OCI-LY7 (cell line): ENCODE results near the gene FADS6. TPM values are rescaled to one million over a fixed set of nuclear protein-coding genes. Genes with fewer than 3 reads are reported as not detected.

Experiments
- BruUV-seq: library from RNA; stranded (reverse); fragments of 400-500 nt; replicated peaks from 2 replicates; lab custom pipeline; 2021; lab: Mats Ljungman, UMichigan
- CTCF ChIA-PET: fragments of 300-600 bp; sonication (Branson Sonifier 250); formaldehyde crosslinking; loops from one replicate; lab custom pipeline; 2022; ENCODE audit warnings: antibody characterized with exemption; ENCODE audit not compliant: unreplicated experiment; lab: Charles Lee
- POLR2A ChIA-PET: fragments of 300-600 bp; sonication (Branson Sonifier 250); formaldehyde crosslinking; loops from one replicate; lab custom pipeline; 2022; ENCODE audit warnings: antibody characterized with exemption; lab: Charles Lee
- DNase-seq: peaks from one replicate; pipeline ENCODE4 v3.0.0-alpha.2; 2015; ENCODE audit warnings: low spot score
- H2AFZ ChIP-seq: fragments of 200-600 bp; sonication (generic), shearing (Covaris generic); 2 replicates; pipeline ENCODE4 v1.6.1; 2014; ENCODE audit warnings: mild to moderate bottlenecking, antibody characterized with exemption, low read length, moderate library complexity
- H3K27ac ChIP-seq: fragments of 200-600 bp; sonication (generic); 2 replicates; pipeline ENCODE4 v1.5.1; 2014; ENCODE audit warnings: mixed run types, low read depth, mild to moderate bottlenecking, moderate library complexity, low read length, inconsistent platforms; ENCODE audit not compliant: poor library complexity, severe bottlenecking
- H3K36me3 ChIP-seq: fragments of 200-600 bp; sonication (generic); 2 replicates; pipeline ENCODE4 v1.6.1; 2014; ENCODE audit warnings: mild to moderate bottlenecking, antibody characterized with exemption, low read length, moderate library complexity, mixed read lengths; ENCODE audit not compliant: insufficient read depth
- H3K4me1 ChIP-seq: fragments of 200-600 bp; sonication (generic); 2 replicates; pipeline ENCODE4 v1.5.1; 2014; ENCODE audit warnings: mild to moderate bottlenecking, low read length; ENCODE audit not compliant: insufficient read depth, poor library complexity, severe bottlenecking
- H3K4me2 ChIP-seq: fragments of 200-600 bp; sonication (generic); 2 replicates; pipeline ENCODE4 v1.6.1; 2014; ENCODE audit warnings: mild to moderate bottlenecking, low read length
- H3K4me3 ChIP-seq: fragments of 200-600 bp; sonication (generic); 2 replicates; pipeline ENCODE4 v1.5.1; 2014; ENCODE audit warnings: mild to moderate bottlenecking, low read depth, low read length; ENCODE audit not compliant: poor library complexity, severe bottlenecking
- H3K79me2 ChIP-seq: fragments of 200-600 bp; sonication (generic); 2 replicates; pipeline ENCODE4 v1.6.1; 2016; ENCODE audit warnings: low read depth, mild to moderate bottlenecking, low read length, moderate library complexity, mixed read lengths; ENCODE audit not compliant: insufficient read depth
- H3K9me2 ChIP-seq: fragments of 200-600 bp; sonication (generic); 2 replicates; pipeline ENCODE4 v1.6.1; 2016; ENCODE audit warnings: mild to moderate bottlenecking, low read length, mixed read lengths; ENCODE audit not compliant: insufficient read depth
- H3K9me3 ChIP-seq: fragments of 200-600 bp; sonication (generic); 2 replicates; pipeline ENCODE4 v1.6.1; 2014; ENCODE audit warnings: mild to moderate bottlenecking, mixed run types, low read length, mixed read lengths
- H4K20me1 ChIP-seq: fragments of 200-600 bp; sonication (generic); 2 replicates; pipeline ENCODE4 v1.6.1; 2014; ENCODE audit warnings: mild to moderate bottlenecking, antibody characterized with exemption, low read length, moderate library complexity, mixed read lengths; ENCODE audit not compliant: insufficient read depth
- CTCF ChIP-seq: fragments of 200-600 bp; sonication (generic); conservative IDR thresholded peaks from 2 replicates; pipeline ENCODE4 v1.5.1; 2014; ENCODE audit warnings: mild to moderate bottlenecking, antibody characterized with exemption, low read length, moderate library complexity, mixed read lengths
- EZH2phosphoT487 ChIP-seq: fragments of 200-600 bp; sonication (generic); IDR thresholded peaks from 2 replicates; pipeline ENCODE4 v1.6.1; 2018; ENCODE audit warnings: low read depth, borderline replicate concordance, mild to moderate bottlenecking, mixed run types, antibody characterized with exemption, low read length, moderate library complexity, mixed read lengths
- intact Hi-C: fragments of 100-400 bp; cut with micrococcal nuclease; formaldehyde crosslinking; loops from one replicate; pipeline ENCODE4 v1.10.0; 2022; ENCODE audit not compliant: unreplicated experiment
- total RNA-seq, 2 experiments: library from RNA; depleted of rRNA in 1 of 2; stranded (reverse); fragments of >200 nt in 1 of 2; shearing (Covaris generic) in 1 of 2; gene quantifications; 2 replicates each; pipeline ENCODE4 v1.2.3, GENCODE V29; 2014 to 2022

FADS6 gene
- total RNA-seq, 2 experiments from 2014 or later = not detected

- POLR2A ChIA-PET = no interaction called here
- no peak for TF ChIP-seq EZH2phosphoT487
- no peak overlapping the region for H3K4me3 ChIP-seq
- H4K20me1 ChIP-seq = no peaks in the 10 kb centered on the region
- no peak overlapping the region for H3K4me2 ChIP-seq
- intact Hi-C loops = no loop called here
- no peak overlapping the region for H3K27ac ChIP-seq
- no peaks in the 10 kb centered on the region for H3K79me2 ChIP-seq
- CTCF ChIA-PET = no interaction called here
- H3K4me1 ChIP-seq = no peaks in the 10 kb centered on the region
- DNase-seq = no peak
- no peaks in the 10 kb centered on the region for H3K36me3 ChIP-seq
- H2AFZ ChIP-seq = no peak overlapping the region
- H3K9me3 ChIP-seq = no peaks in the 10 kb centered on the region
- no TSS peak for BruUV-seq
- no peaks in the 10 kb centered on the region for H3K9me2 ChIP-seq
Observed at GRCh38 chr17:74900208-74900607, 6.8 kb upstream of the FADS6 start.

- Histone ChIP-seq H2AFZ (no peak overlapping the region), H3K9me3 (no peaks in the 10 kb centered on the region), H3K79me2 (no peaks in the 10 kb centered on the region), H4K20me1 (no peaks in the 10 kb centered on the region), H3K4me1 (no peaks in the 10 kb centered on the region), H3K36me3 (no peaks in the 10 kb centered on the region), H3K9me2 (no peaks in the 10 kb centered on the region), H3K4me3 (no peak overlapping the region), H3K4me2 (no peak overlapping the region), H3K27ac (no peak overlapping the region)
- no TSS peak for BruUV-seq
- intact Hi-C loops = no loop called here
- DNase-seq = no peak
- TF ChIP-seq EZH2phosphoT487 = no peak
- TF ChIP-seq CTCF = no peak
- ChIA-PET POLR2A (interaction anchor here (1.2 kb wide), 1 partner anchor 24 kb away, joined by 3 read pairs; no protein-coding TSS in a partner anchor), CTCF (no interaction called here)
Observed at GRCh38 chr17:74898376-74898946, 5.0 kb upstream of the FADS6 start.

- no peaks in the 10 kb centered on the region for H3K36me3 ChIP-seq
- no peaks in the 10 kb centered on the region for H3K79me2 ChIP-seq
- BruUV-seq = no TSS peak
- H3K4me3 ChIP-seq = no peak overlapping the region
- H2AFZ ChIP-seq = no peak overlapping the region
- no peaks in the 10 kb centered on the region for H4K20me1 ChIP-seq
- no peaks in the 10 kb centered on the region for H3K9me2 ChIP-seq
- DNase-seq = no peak
- ChIA-PET POLR2A (no interaction called here), CTCF (no interaction called here)
- TF ChIP-seq EZH2phosphoT487 (no peak), CTCF (no peak)
- no peak overlapping the region for H3K4me2 ChIP-seq
- intact Hi-C loops = no loop called here
- no peaks in the 10 kb centered on the region for H3K4me1 ChIP-seq
- H3K9me3 ChIP-seq = no peaks in the 10 kb centered on the region
- H3K27ac ChIP-seq = no peak overlapping the region
Observed at GRCh38 chr17:74893936-74894671, 671 bp upstream of the FADS6 start.
